HEK293 (cell line): ENCODE measurements around the gene S100A10.

Experiments
- CTCF ChIA-PET: fragments of 350-600 bp; formaldehyde crosslinking; extraction: SDS; loops from one replicate; lab custom pipeline; 2021; ENCODE audit warnings: antibody characterized with exemption; lab: Yijun Ruan, JAX
- POLR2A ChIA-PET: fragments of 300-600 bp; formaldehyde crosslinking; extraction: SDS; loops from one replicate; lab custom pipeline; 2020; ENCODE audit warnings: antibody characterized with exemption, inconsistent platforms; lab: Yijun Ruan, JAX
- H3K27ac ChIP-seq: fragments of 200-500 bp; sonication (Bioruptor generic); 2 replicates; pipeline ENCODE4 v1.5.1; 2014; ENCODE audit warnings: low read depth, low read length, control low read depth, inconsistent platforms; ENCODE audit errors: extremely low read depth
- H3K36me3 ChIP-seq, 2 experiments: fragments of 200-500 bp in 1 of 2; sonication (Bioruptor generic) in 1 of 2; 1 replicate in 1 of 2; 2 replicates in 1 of 2; pipeline ENCODE4 v1.5.1; 2014 to 2017; ENCODE audit warnings: inconsistent platforms in 2 of 2, low read length in 2 of 2; ENCODE audit not compliant: control insufficient read depth in 2 of 2, insufficient read depth in 1 of 2
- H3K4me1 ChIP-seq: fragments of 200-500 bp; sonication (Bioruptor generic); 2 replicates; pipeline ENCODE4 v1.5.1; 2014; ENCODE audit warnings: mild to moderate bottlenecking, low read length, inconsistent platforms; ENCODE audit not compliant: control insufficient read depth, insufficient read depth
- H3K4me3 ChIP-seq: 2 replicates; pipeline ENCODE4 v1.5.1; 2011; ENCODE audit warnings: low read depth, mild to moderate bottlenecking, control low read depth, low read length, moderate library complexity
- H3K9me3 ChIP-seq: fragments of 200-500 bp; sonication (Bioruptor generic); 2 replicates; pipeline ENCODE4 v1.5.1; 2014; ENCODE audit warnings: low read depth, low read length, inconsistent platforms; ENCODE audit not compliant: control insufficient read depth, insufficient read depth
- GLI4 ChIP-seq: fragments of 450-650 bp; formaldehyde crosslinking; IDR thresholded peaks from 2 replicates; pipeline ENCODE4 v1.5.1; 2016; ENCODE audit warnings: missing biosample characterization, missing genetic modification characterization
- HOXC10 ChIP-seq: sonication (generic); formaldehyde crosslinking; IDR thresholded peaks from 2 replicates; pipeline ENCODE4 v1.8.1; 2023; ENCODE audit warnings: mild to moderate bottlenecking, missing genetic modification reagents
- KLF1 ChIP-seq: fragments of 450-650 bp; formaldehyde crosslinking; IDR thresholded peaks from 2 replicates; pipeline ENCODE4 v1.5.1; 2016; ENCODE audit warnings: missing biosample characterization, missing genetic modification characterization
- KLF10 ChIP-seq: fragments of 450-650 bp; IDR thresholded peaks from 2 replicates; pipeline ENCODE4 v1.5.1; 2018; ENCODE audit warnings: missing biosample characterization, mild to moderate bottlenecking, missing genetic modification characterization
- MYNN ChIP-seq: fragments of 450-650 bp; formaldehyde crosslinking; IDR thresholded peaks from 2 replicates; pipeline ENCODE4 v1.5.1; 2016; ENCODE audit warnings: missing biosample characterization, missing genetic modification characterization, borderline replicate concordance
- SCRT1 ChIP-seq: fragments of 450-650 bp; formaldehyde crosslinking; IDR thresholded peaks from 2 replicates; pipeline ENCODE4 v1.5.1; 2016; ENCODE audit warnings: missing biosample characterization, missing genetic modification characterization, borderline replicate concordance
- SETDB1 ChIP-seq: IDR thresholded peaks from one replicate; pipeline ENCODE4 v1.6.1; 2017; ENCODE audit warnings: mild to moderate bottlenecking, low read length, moderate library complexity, mixed read lengths; ENCODE audit not compliant: insufficient read length
- TCF7L2 ChIP-seq: IDR thresholded peaks from 2 replicates; pipeline ENCODE4 v1.6.1; 2011; ENCODE audit warnings: low read depth, mild to moderate bottlenecking, inconsistent platforms, low read length, moderate library complexity, borderline replicate concordance
- YY1 ChIP-seq: fragments of 450-650 bp; formaldehyde crosslinking; IDR thresholded peaks from 2 replicates; pipeline ENCODE4 v1.5.1; 2018; ENCODE audit warnings: missing biosample characterization, missing genetic modification characterization
- ZBTB10 ChIP-seq: fragments of 450-650 bp; formaldehyde crosslinking; IDR thresholded peaks from 2 replicates; pipeline ENCODE4 v1.5.1; 2016; ENCODE audit warnings: missing biosample characterization, missing genetic modification characterization
- ZBTB21 ChIP-seq: fragments of 450-650 bp; formaldehyde crosslinking; IDR thresholded peaks from 2 replicates; pipeline ENCODE4 v1.5.1; 2017; ENCODE audit warnings: missing biosample characterization, missing genetic modification characterization
- ZFP3 ChIP-seq: fragments of 450-650 bp; formaldehyde crosslinking; IDR thresholded peaks from 2 replicates; pipeline ENCODE4 v1.5.1; 2016; ENCODE audit warnings: low read depth, missing biosample characterization, missing genetic modification characterization
- ZNF112 ChIP-seq: fragments of 450-650 bp; formaldehyde crosslinking; IDR thresholded peaks from 2 replicates; pipeline ENCODE4 v1.5.0; 2017; ENCODE audit warnings: missing biosample characterization, missing genetic modification characterization
- ZNF133 ChIP-seq: fragments of 450-650 bp; formaldehyde crosslinking; IDR thresholded peaks from 2 replicates; pipeline ENCODE4 v1.5.1; 2016; ENCODE audit warnings: missing biosample characterization, missing genetic modification characterization
- ZNF140 ChIP-seq: fragments of 450-650 bp; formaldehyde crosslinking; IDR thresholded peaks from 2 replicates; pipeline ENCODE4 v1.5.1; 2016; ENCODE audit warnings: missing biosample characterization, missing genetic modification characterization
- ZNF169 ChIP-seq: fragments of 450-650 bp; formaldehyde crosslinking; IDR thresholded peaks from 2 replicates; pipeline ENCODE4 v1.5.1; 2016; ENCODE audit warnings: missing biosample characterization, missing genetic modification characterization
- ZNF202 ChIP-seq: fragments of 450-650 bp; formaldehyde crosslinking; IDR thresholded peaks from 2 replicates; pipeline ENCODE4 v1.5.1; 2016; ENCODE audit warnings: missing biosample characterization, missing genetic modification characterization, borderline replicate concordance
- ZNF211 ChIP-seq: fragments of 450-650 bp; formaldehyde crosslinking; IDR thresholded peaks from 2 replicates; pipeline ENCODE4 v1.5.1; 2016; ENCODE audit warnings: low read depth, missing biosample characterization, missing genetic modification characterization
- ZNF24 ChIP-seq: fragments of 450-650 bp; formaldehyde crosslinking; IDR thresholded peaks from 2 replicates; pipeline ENCODE4 v1.5.1; 2016; ENCODE audit warnings: missing biosample characterization, missing genetic modification characterization
- ZNF354C ChIP-seq: fragments of 450-650 bp; formaldehyde crosslinking; IDR thresholded peaks from 2 replicates; pipeline ENCODE4 v1.5.1; 2016; ENCODE audit warnings: missing biosample characterization, missing genetic modification characterization, low read depth, borderline replicate concordance
- ZNF366 ChIP-seq: fragments of 450-650 bp; formaldehyde crosslinking; conservative IDR thresholded peaks from 2 replicates; pipeline ENCODE4 v1.5.1; 2016; ENCODE audit warnings: missing biosample characterization, missing genetic modification characterization
- ZNF404 ChIP-seq: fragments of 450-650 bp; formaldehyde crosslinking; IDR thresholded peaks from 2 replicates; pipeline ENCODE4 v1.5.1; 2017; ENCODE audit warnings: missing biosample characterization, missing genetic modification characterization
- ZNF558 ChIP-seq: fragments of 450-650 bp; formaldehyde crosslinking; IDR thresholded peaks from 2 replicates; pipeline ENCODE4 v1.5.1; 2016; ENCODE audit warnings: missing biosample characterization, missing genetic modification characterization
- ZNF571 ChIP-seq: fragments of 450-650 bp; formaldehyde crosslinking; IDR thresholded peaks from 2 replicates; pipeline ENCODE4 v1.5.0; 2017; ENCODE audit warnings: missing biosample characterization, missing genetic modification characterization
- ZNF600 ChIP-seq: fragments of 450-650 bp; formaldehyde crosslinking; IDR thresholded peaks from 2 replicates; pipeline ENCODE4 v1.5.1; 2016; ENCODE audit warnings: missing biosample characterization, missing genetic modification characterization
- ZNF624 ChIP-seq: fragments of 450-650 bp; formaldehyde crosslinking; IDR thresholded peaks from 2 replicates; pipeline ENCODE4 v1.5.1; 2017; ENCODE audit warnings: missing biosample characterization, missing genetic modification characterization
- ZNF701 ChIP-seq: fragments of 450-650 bp; formaldehyde crosslinking; IDR thresholded peaks from 2 replicates; pipeline ENCODE4 v1.5.1; 2016; ENCODE audit warnings: missing biosample characterization, missing genetic modification characterization
- ZNF707 ChIP-seq: fragments of 450-650 bp; formaldehyde crosslinking; IDR thresholded peaks from 2 replicates; pipeline ENCODE4 v1.5.1; 2016; ENCODE audit warnings: missing biosample characterization, missing genetic modification characterization
- ZNF747 ChIP-seq: fragments of 450-650 bp; formaldehyde crosslinking; IDR thresholded peaks from 2 replicates; pipeline ENCODE4 v1.5.1; 2016; ENCODE audit warnings: missing biosample characterization, missing genetic modification characterization
- ZNF785 ChIP-seq: fragments of 450-650 bp; formaldehyde crosslinking; IDR thresholded peaks from 2 replicates; pipeline ENCODE4 v1.5.1; 2016; ENCODE audit warnings: missing biosample characterization, missing genetic modification characterization
- ZSCAN30 ChIP-seq: fragments of 450-650 bp; IDR thresholded peaks from 2 replicates; pipeline ENCODE4 v1.5.1; 2018; ENCODE audit warnings: missing biosample characterization, mild to moderate bottlenecking, missing genetic modification characterization, moderate library complexity
- TF ChIP-seq, protein P1 (sequence below): fragments of 450-650 bp; formaldehyde crosslinking; IDR thresholded peaks from 2 replicates; pipeline ENCODE4 v1.5.1; 2016; ENCODE audit warnings: missing biosample characterization, missing genetic modification characterization
- TF ChIP-seq, protein P2 (sequence below): fragments of 450-650 bp; formaldehyde crosslinking; conservative IDR thresholded peaks from 2 replicates; pipeline ENCODE4 v1.5.1; 2016; ENCODE audit warnings: low read depth, missing biosample characterization, missing genetic modification characterization

The S100A10 gene

GRCh38 chr1:151970626-151971025 lies 23.0 kb downstream of the S100A10 start:
- ChIA-PET CTCF (interaction anchor here (0.5 to 11.4 kb wide), 11 partner anchors 9 to 520 kb away, joined by 3 to 409 read pairs (median 4); partner anchors contain the start of gene S100A10), POLR2A (interaction anchor here (0.9 to 2.1 kb wide), 4 partner anchors 18 to 62 kb away, joined by 3 to 7 read pairs (median 5); partner anchors contain the start of genes S100A10 and THEM4)
- no peak overlapping the region for H3K4me3 ChIP-seq
- peaks cover 10% of the 10 kb centered on the region for H3K4me1 ChIP-seq
- no peaks in the 10 kb centered on the region for H3K36me3 ChIP-seq
- no peak overlapping the region for H3K27ac ChIP-seq
- no peaks in the 10 kb centered on the region for H3K9me3 ChIP-seq
- TF ChIP-seq ZNF785 (no peak), ZNF211 (no peak), ZNF366 (tag by site-specific recombination) (no peak), ZNF558 (tag by site-specific recombination) (no peak), ZNF624 (tag by site-specific recombination) (no peak), MYNN (tag by site-specific recombination) (no peak), TCF7L2 (no peak), ZNF112 (tag by site-specific recombination) (no peak), ZNF404 (tag by site-specific recombination) (no peak), ZNF707 (tag by site-specific recombination) (no peak), KLF1 (peak; percentile 81), KLF10 (tag by site-specific recombination) (peak; percentile 35; the same call in 1 of the 2 replicates), ZNF133 (tag by site-specific recombination) (no peak), ZNF600 (tag by site-specific recombination) (no peak), ZBTB10 (tag by site-specific recombination) (no peak), ZFP3 (tag by site-specific recombination) (no peak), ZNF354C (tag by site-specific recombination) (no peak), ZNF701 (tag by site-specific recombination) (no peak), ZNF140 (tag by site-specific recombination) (no peak), SCRT1 (no peak), YY1 (tag by site-specific recombination) (no peak), HOXC10 (no peak), ZNF202 (tag by site-specific recombination) (no peak), ZNF747 (tag by site-specific recombination) (no peak), ZNF24 (no peak), GLI4 (no peak), ZNF169 (no peak), SETDB1 (no peak), ZNF571 (no peak), ZBTB21 (tag by site-specific recombination) (no peak), ZSCAN30 (no peak)
- TF ChIP-seq, protein P1, sequence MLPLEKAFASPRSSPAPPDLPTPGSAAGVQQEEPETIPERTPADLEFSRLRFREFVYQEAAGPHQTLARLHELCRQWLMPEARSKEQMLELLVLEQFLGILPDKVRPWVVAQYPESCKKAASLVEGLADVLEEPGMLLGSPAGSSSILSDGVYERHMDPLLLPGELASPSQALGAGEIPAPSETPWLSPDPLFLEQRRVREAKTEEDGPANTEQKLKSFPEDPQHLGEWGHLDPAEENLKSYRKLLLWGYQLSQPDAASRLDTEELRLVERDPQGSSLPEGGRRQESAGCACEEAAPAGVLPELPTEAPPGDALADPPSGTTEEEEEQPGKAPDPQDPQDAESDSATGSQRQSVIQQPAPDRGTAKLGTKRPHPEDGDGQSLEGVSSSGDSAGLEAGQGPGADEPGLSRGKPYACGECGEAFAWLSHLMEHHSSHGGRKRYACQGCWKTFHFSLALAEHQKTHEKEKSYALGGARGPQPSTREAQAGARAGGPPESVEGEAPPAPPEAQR (tag by site-specific recombination) = no peak
- TF ChIP-seq, protein P2, sequence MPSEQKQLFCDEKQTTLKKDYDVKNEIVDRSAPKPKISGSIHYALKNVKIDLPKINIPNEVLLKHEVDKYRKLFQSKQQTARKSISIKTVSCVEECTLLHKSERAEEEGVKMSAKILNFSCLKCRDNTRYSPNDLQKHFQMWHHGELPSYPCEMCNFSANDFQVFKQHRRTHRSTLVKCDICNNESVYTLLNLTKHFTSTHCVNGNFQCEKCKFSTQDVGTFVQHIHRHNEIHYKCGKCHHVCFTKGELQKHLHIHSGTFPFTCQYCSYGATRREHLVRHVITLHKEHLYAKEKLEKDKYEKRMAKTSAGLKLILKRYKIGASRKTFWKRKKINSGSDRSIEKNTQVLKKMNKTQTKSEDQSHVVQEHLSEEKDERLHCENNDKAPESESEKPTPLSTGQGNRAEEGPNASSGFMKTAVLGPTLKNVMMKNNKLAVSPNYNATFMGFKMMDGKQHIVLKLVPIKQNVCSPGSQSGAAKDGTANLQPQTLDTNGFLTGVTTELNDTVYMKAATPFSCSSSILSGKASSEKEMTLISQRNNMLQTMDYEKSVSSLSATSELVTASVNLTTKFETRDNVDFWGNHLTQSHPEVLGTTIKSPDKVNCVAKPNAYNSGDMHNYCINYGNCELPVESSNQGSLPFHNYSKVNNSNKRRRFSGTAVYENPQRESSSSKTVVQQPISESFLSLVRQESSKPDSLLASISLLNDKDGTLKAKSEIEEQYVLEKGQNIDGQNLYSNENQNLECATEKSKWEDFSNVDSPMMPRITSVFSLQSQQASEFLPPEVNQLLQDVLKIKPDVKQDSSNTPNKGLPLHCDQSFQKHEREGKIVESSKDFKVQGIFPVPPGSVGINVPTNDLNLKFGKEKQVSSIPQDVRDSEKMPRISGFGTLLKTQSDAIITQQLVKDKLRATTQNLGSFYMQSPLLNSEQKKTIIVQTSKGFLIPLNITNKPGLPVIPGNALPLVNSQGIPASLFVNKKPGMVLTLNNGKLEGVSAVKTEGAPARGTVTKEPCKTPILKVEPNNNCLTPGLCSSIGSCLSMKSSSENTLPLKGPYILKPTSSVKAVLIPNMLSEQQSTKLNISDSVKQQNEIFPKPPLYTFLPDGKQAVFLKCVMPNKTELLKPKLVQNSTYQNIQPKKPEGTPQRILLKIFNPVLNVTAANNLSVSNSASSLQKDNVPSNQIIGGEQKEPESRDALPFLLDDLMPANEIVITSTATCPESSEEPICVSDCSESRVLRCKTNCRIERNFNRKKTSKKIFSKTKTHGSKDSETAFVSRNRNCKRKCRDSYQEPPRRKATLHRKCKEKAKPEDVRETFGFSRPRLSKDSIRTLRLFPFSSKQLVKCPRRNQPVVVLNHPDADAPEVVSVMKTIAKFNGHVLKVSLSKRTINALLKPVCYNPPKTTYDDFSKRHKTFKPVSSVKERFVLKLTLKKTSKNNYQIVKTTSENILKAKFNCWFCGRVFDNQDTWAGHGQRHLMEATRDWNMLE (tag by site-specific recombination) = no peak
